ENCODE data around the gene PPP3CB.

The PPP3CB gene

GRCh38 chr10:73480158-73480557, 15.7 kb downstream of the PPP3CB start:
- DNase-seq (ENCODE audit: low read depth), result no peak

- no peak for DNase-seq (ENCODE audit: low read depth)
These were observed 17.2 kb downstream of the PPP3CB start for GRCh38 chr10:73478636-73479035.

GRCh38 chr10:73471226-73471625, 24.6 kb downstream of the PPP3CB start:
- no peak for DNase-seq (ENCODE audit: low read depth)

GRCh38 chr10:73469579-73469978, 26.2 kb downstream of the PPP3CB start:
- DNase-seq (ENCODE audit: low read depth), result no peak

GRCh38 chr10:73467206-73467605, 28.6 kb downstream of the PPP3CB start:
- DNase-seq (ENCODE audit: low read depth), result no peak

- no peak for DNase-seq (ENCODE audit: low read depth)
These were observed 29.7 kb downstream of the PPP3CB start for GRCh38 chr10:73465978-73466726.

GRCh38 chr10:73460897-73461296, 34.9 kb downstream of the PPP3CB start:
- DNase-seq (ENCODE audit: low read depth), result no peak

- DNase-seq (ENCODE audit: low read depth), result no peak
These were observed 36.0 kb downstream of the PPP3CB start for GRCh38 chr10:73459683-73460314.

GRCh38 chr10:73456187-73456890, 39.5 kb downstream of the PPP3CB start:
- no peak for DNase-seq (ENCODE audit: low read depth)

GRCh38 chr10:73449113-73449512, 46.7 kb downstream of the PPP3CB start:
- no peak for DNase-seq (ENCODE audit: low read depth)

GRCh38 chr10:73448384-73448783, 47.4 kb downstream of the PPP3CB start:
- DNase-seq (ENCODE audit: low read depth), result no peak

- DNase-seq (ENCODE audit: low read depth), result no peak
These were observed 48.9 kb downstream of the PPP3CB start for GRCh38 chr10:73446926-73447325.

- DNase-seq (ENCODE audit: low read depth), result no peak
These were observed 51.4 kb downstream of the PPP3CB start for GRCh38 chr10:73444457-73444856.

GRCh38 chr10:73439605-73440312, 56.1 kb downstream of the PPP3CB start:
- no peak for DNase-seq (ENCODE audit: low read depth)

- DNase-seq (ENCODE audit: low read depth), result no peak
These were observed 56.8 kb downstream of the PPP3CB start for GRCh38 chr10:73439055-73439454.

GRCh38 chr10:73433538-73433867, 62.3 kb downstream of the PPP3CB start, which contains the start of gene MSS51:
MSS51 (minus strand) TSS chr10:73433561; CDS start chr10:73428284, 5,277 bp downstream.
- DNase-seq (ENCODE audit: low read depth), result no peak

- DNase-seq (ENCODE audit: low read depth), result no peak
These were observed 62.9 kb downstream of the PPP3CB start for GRCh38 chr10:73432646-73433537.

GRCh38 chr10:73426318-73426717, 69.5 kb downstream of the PPP3CB start:
- DNase-seq (ENCODE audit: low read depth), result no peak

- DNase-seq (ENCODE audit: low read depth), result no peak
These were observed 71.3 kb downstream of the PPP3CB start for GRCh38 chr10:73424478-73424877.

GRCh38 chr10:73423309-73423708, 72.5 kb downstream of the PPP3CB start:
- no peak for DNase-seq (ENCODE audit: low read depth)

- no peak for DNase-seq (ENCODE audit: low read depth)
These were observed 79.3 kb downstream of the PPP3CB start for GRCh38 chr10:73416571-73416970.

Data from activated T-helper 1 cell treated with Interleukin-2 at 50 U/mL for 16 hours (primary cell).